Natural killer cell (primary cell): ENCODE results near the gene RAP1GAP. TPM values are rescaled to one million over a fixed set of nuclear protein-coding genes. Genes with fewer than 3 reads are reported as not detected.

Experiments used
- ATAC-seq, 3 donors: fragments of 150-1000 bp in 2 of 3; fragments of 200-7000 bp in 1 of 3; cut with Tn5 transposase; 1 replicate in 1 of 3; 2 replicates in 2 of 3; pipeline ENCODE4 v1.10.0; 2021; ENCODE audit warnings: mild to moderate bottlenecking in 2 of 3, moderate library complexity in 2 of 3
- DNase-seq, 2 donors: peaks; one replicate each; pipeline versions ENCODE4 v3.0.0 to v3.0.0-alpha.2; 2013 to 2021; ENCODE audit warnings: mixed read lengths in 1 of 2
- H3K27ac ChIP-seq: one replicate; pipeline ENCODE4 v1.5.1; 2013; ENCODE audit warnings: mild to moderate bottlenecking, low read length
- H3K27me3 ChIP-seq: one replicate; pipeline ENCODE4 v1.6.1; 2013; ENCODE audit warnings: low read length; ENCODE audit not compliant: control insufficient read depth, insufficient read depth
- H3K36me3 ChIP-seq: one replicate; pipeline ENCODE4 v1.6.1; 2013; ENCODE audit warnings: low read length; ENCODE audit not compliant: control insufficient read depth, insufficient read depth
- H3K4me1 ChIP-seq: one replicate; pipeline ENCODE4 v1.6.1; 2013; ENCODE audit warnings: low read length; ENCODE audit not compliant: control insufficient read depth, insufficient read depth
- H3K4me3 ChIP-seq: one replicate; pipeline ENCODE4 v1.5.1; 2013; ENCODE audit warnings: low read length
- H3K9me3 ChIP-seq: one replicate; pipeline ENCODE4 v1.6.1; 2013; ENCODE audit warnings: low read length; ENCODE audit not compliant: control insufficient read depth, insufficient read depth
- H3K27ac Mint-ChIP-seq, 2 donors: one replicate each; pipeline ENCODE4 v1.8.0; 2022; ENCODE audit warnings: mild to moderate bottlenecking in 2 of 2, mixed read lengths in 2 of 2, moderate library complexity in 1 of 2
- H3K27me3 Mint-ChIP-seq, 2 donors: one replicate each; pipeline ENCODE4 v1.8.0; 2022; ENCODE audit warnings: low read depth in 2 of 2, mixed read lengths in 2 of 2
- H3K36me3 Mint-ChIP-seq: one replicate; pipeline ENCODE4 v1.8.0; 2022; ENCODE audit warnings: mixed read lengths
- H3K4me1 Mint-ChIP-seq, 2 donors: one replicate each; pipeline ENCODE4 v1.8.0; 2022; ENCODE audit warnings: mixed read lengths in 2 of 2
- H3K4me3 Mint-ChIP-seq: one replicate; pipeline ENCODE4 v1.8.0; 2022; ENCODE audit warnings: mild to moderate bottlenecking, moderate library complexity, mixed read lengths
- H3K9me3 Mint-ChIP-seq, 2 donors: one replicate each; pipeline ENCODE4 v1.8.0; 2022; ENCODE audit warnings: mixed read lengths in 2 of 2
- CTCF ChIP-seq: fragments of 200-600 bp; IDR thresholded peaks from one replicate; pipeline ENCODE4 v1.8.0; 2022; ENCODE audit warnings: antibody characterized with exemption
- WGBS: methylation state at CpG from one replicate; pipeline ENCODE4 v1.1.7; 2013; ENCODE audit warnings: missing lambda C conversion rate; ENCODE audit not compliant: insufficient coverage; 5-methylcytosine and 5-hydroxymethylcytosine counted together
- intact Hi-C: fragments of 100-400 bp; cut with micrococcal nuclease; formaldehyde crosslinking; loops from one replicate; pipeline ENCODE4 v1.14.2; 2022
- total RNA-seq, 4 donors: library from RNA; stranded (reverse); fragments of 120-200 nt in 1 of 4; gene quantifications; one replicate each; pipeline versions ENCODE4 v1.2.3 to v1.2.4, GENCODE V29; 2013 to 2022

The RAP1GAP gene
- total RNA-seq, 3 donors from 2014 or later (not counting 1 experiment from before 2014, with no cell fraction given) = 0.47 to 1.1 TPM; not detected in 1

GRCh38 chr1:21552715-21553114, 116.4 kb downstream of the RAP1GAP start:
- Mint-ChIP-seq H3K27ac (no peak overlapping the region), H3K4me1 (peaks cover 0 to 7% of the 10 kb centered on the region in 2 donors), H3K36me3 (no peaks in the 10 kb centered on the region), H3K27me3 (peaks cover 6 to 11% of the 10 kb centered on the region in 2 donors), H3K4me3 (no peak overlapping the region), H3K9me3 (no peaks in the 10 kb centered on the region)
- WGBS = no CpG with 5 or more reads among the region's 1 CpG
- no peak overlapping the region for H3K4me3 ChIP-seq
- H3K27me3 ChIP-seq = no peaks in the 10 kb centered on the region
- no peaks in the 10 kb centered on the region for H3K36me3 ChIP-seq
- no peak overlapping the region for H3K27ac ChIP-seq
- DNase-seq (no peak), ATAC-seq (no peak)
- no peaks in the 10 kb centered on the region for H3K4me1 ChIP-seq
- intact Hi-C loops = no loop called here
- no peak for TF ChIP-seq CTCF
- H3K9me3 ChIP-seq = no peaks in the 10 kb centered on the region

- TF ChIP-seq CTCF = no peak
- no peak overlapping the region for H3K4me3 ChIP-seq
- 91% methylated on average over 12 of the region's 12 CpGs for WGBS
- Mint-ChIP-seq H3K4me3 (no peak overlapping the region), H3K4me1 (peaks cover 0 to 7% of the 10 kb centered on the region in 2 donors), H3K9me3 (no peaks in the 10 kb centered on the region), H3K27ac (no peak overlapping the region), H3K36me3 (no peaks in the 10 kb centered on the region), H3K27me3 (peaks cover 6 to 7% of the 10 kb centered on the region in 2 donors)
- H3K27me3 ChIP-seq = no peaks in the 10 kb centered on the region
- no peak for DNase-seq
- no peaks in the 10 kb centered on the region for H3K4me1 ChIP-seq
- no peaks in the 10 kb centered on the region for H3K9me3 ChIP-seq
- H3K27ac ChIP-seq = no peak overlapping the region
- intact Hi-C loops = no loop called here
- H3K36me3 ChIP-seq = no peaks in the 10 kb centered on the region
- no peak for ATAC-seq
Observed at GRCh38 chr1:21550866-21551475, 118.2 kb downstream of the RAP1GAP start.

- Histone ChIP-seq H3K27me3 (no peaks in the 10 kb centered on the region), H3K27ac (no peak overlapping the region), H3K9me3 (no peaks in the 10 kb centered on the region), H3K36me3 (no peaks in the 10 kb centered on the region), H3K4me1 (no peaks in the 10 kb centered on the region), H3K4me3 (no peak overlapping the region)
- peaks cover 0 to 7% of the 10 kb centered on the region in 2 donors for H3K4me1 Mint-ChIP-seq
- DNase-seq (no peak), ATAC-seq (no peak)
- H3K4me3 Mint-ChIP-seq = no peak overlapping the region
- WGBS = 13% methylated on average over 2 of the region's 5 CpGs
- H3K27ac Mint-ChIP-seq = no peak overlapping the region
- intact Hi-C loops = no loop called here
- no peaks in the 10 kb centered on the region for H3K9me3 Mint-ChIP-seq
- TF ChIP-seq CTCF = no peak
- no peaks in the 10 kb centered on the region for H3K36me3 Mint-ChIP-seq
- peaks cover 6% of the 10 kb centered on the region in 2 donors for H3K27me3 Mint-ChIP-seq
Observed at GRCh38 chr1:21550097-21550496, 119.1 kb downstream of the RAP1GAP start.

DNA sequence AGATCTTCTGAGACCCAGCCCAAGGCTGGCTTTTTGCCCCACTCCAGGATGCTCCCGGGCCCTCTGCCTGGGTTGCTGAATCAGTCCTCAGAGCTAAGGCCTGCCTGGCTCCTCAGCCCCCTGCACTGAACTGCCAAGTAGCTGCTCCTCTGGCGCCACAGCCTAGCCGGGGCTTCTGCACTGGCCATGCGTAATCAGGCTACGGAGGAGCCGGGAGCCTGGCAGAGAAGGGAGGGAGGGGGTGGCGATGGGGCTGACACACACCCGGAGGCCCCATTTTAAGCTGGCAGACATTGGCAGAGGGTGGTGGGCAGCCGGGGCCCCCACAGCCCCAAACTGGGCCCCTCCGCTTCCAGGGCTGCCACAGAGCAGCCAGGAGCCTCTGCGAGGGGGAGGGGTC, 121.3 kb downstream of the RAP1GAP start:
- Mint-ChIP-seq H3K27me3 (peaks cover 0 to 3% of the 10 kb centered on the region in 2 donors), H3K27ac (no peak overlapping the region), H3K36me3 (no peaks in the 10 kb centered on the region), H3K4me3 (no peak overlapping the region), H3K4me1 (peaks cover 0 to 2% of the 10 kb centered on the region in 2 donors), H3K9me3 (no peaks in the 10 kb centered on the region)
- no peak for TF ChIP-seq CTCF
- Histone ChIP-seq H3K9me3 (no peaks in the 10 kb centered on the region), H3K27ac (no peak overlapping the region), H3K4me3 (no peak overlapping the region), H3K36me3 (no peaks in the 10 kb centered on the region), H3K4me1 (no peaks in the 10 kb centered on the region), H3K27me3 (no peaks in the 10 kb centered on the region)
- 95% methylated on average over 11 of the region's 11 CpGs for WGBS
- no peak for DNase-seq
- ATAC-seq = no peak
- intact Hi-C loops = no loop called here
